GM21381 (cell line): ENCODE data around the gene ABHD14A.

Source experiments
- ATAC-seq: cut with Tn5 transposase; IDR thresholded peaks from one replicate; pipeline ENCODE4 v1.9.1; 2021; ENCODE audit warnings: mild to moderate bottlenecking, moderate library complexity; ENCODE audit not compliant: unreplicated experiment

Gene ABHD14A

DNA sequence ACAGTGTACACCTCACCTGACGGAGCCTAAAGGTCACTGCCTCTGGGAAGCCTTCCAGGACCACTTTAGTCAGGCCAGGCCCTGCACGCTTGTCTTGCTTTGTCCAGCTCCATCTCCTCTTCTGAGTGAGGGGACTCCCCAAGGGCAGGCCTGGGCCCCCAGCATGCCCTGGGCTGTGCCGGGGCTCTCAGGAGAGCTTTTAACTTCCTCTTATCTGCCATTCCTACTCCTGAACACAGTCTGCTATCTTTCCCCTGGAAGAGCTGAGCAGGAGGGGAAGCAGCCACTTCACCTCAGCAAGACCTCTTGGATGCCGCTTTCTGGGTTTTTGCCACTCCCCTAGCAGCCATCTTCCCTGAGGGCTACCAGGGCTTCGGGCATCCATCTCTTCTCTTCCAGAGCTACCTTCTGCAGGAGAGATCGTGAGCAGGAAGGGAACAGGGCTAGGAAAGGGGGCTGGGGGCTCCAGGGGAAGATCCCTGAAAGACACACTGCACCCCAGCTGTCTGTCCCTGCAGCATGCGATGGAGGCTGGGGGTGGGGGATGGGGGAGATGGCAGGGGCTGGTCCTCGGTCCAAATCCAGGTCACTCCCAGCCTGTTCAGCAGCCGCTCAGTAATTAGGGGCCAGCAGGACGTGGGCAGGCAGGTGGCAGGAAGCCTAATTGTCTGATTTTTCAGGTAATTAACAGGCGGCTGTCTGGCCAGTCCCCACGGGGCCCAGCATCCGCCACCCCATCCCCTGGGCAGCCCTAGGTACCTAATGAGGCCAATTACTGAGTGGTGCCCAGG lies 40.8 kb downstream of the ABHD14A start:
- ATAC-seq = no peak

DNA sequence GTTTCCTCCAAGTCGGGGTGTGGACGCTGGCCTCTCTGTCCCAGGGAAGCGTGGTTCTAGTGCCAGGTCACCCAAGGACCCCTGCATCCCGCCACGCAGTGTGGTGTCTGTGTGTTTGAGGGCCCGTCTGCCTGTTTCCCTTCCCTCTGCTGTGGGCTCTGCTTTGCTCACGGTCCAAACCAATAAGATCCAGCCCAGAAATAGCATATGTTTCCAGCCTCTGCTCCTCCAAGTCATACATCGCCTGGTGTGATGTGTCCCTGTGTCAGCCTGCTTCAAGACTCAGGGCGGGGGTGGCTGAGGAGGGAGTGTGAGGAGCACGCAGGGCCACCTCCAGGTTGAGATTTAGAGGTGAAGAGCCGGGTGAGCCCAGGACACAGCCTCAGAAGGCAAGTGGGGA lies 42.7 kb downstream of the ABHD14A start:
- no peak for ATAC-seq

DNA sequence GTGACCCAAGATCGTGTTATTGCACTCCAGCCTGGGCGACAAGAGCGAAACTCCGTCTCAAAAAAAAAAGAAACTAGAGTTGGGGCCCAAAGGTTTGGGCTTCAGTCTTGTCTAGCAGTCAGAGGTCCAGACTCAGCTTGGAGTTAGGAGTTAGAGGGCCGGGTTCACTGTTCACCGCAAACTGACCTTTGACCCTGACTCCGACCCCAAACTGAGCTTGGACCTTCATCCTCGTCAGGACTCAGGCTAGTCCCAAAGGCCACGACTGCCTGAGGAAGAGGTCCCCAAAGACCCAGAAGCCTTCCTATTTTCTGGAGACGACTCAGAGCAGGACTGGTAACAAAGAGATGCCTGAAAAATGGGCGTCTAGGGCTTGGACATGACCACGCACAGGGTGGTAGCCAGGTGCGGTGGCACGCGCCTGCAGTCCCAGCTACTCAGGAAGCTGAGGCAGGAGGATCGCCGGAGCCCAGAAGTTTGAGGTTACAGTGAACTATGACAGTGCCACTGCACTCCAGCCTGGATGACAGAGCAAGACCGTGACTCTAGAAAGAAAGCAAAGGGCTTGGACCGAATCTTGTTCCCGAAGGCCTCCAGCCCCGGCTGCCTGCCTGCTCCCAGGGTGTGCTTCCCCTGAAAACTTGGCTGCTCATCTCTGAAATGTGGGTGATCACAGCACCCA lies 43.6 kb downstream of the ABHD14A start:
- ATAC-seq = no peak

DNA sequence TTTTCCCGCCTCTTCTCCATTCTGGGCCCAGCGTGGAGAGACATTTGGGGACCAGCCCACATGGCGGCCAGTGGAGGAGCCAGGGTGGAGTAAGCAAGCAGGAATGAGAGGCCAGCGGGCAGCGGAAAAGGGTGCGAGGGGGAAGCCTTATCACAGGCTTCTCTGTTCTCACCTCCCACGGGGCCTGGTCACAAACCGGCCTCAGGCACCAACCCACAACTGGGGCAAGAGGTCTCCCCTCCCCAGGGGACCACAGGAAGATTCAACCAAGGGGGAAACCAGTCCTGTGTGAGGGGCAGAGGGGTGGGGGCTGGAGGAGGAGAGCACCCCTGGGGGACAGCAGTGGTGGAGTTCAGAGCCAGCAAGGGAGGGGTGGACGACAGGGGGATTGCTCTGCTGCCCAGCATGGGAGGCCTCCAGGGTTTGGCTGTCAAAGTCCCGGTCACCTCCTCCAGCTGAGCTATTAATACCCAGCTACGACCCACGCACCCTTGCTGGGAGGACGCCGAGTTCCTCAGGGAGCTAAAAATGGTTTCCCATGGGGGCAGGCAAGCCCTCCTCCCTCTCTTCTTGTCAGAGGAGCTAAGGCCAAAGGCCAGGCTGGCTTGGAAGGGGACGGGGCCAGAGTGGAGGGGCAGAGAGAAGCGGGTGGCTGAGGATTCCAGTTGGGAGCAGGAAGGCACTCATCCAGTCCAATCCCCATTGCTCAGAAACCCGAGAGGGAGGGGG lies 44.7 kb downstream of the ABHD14A start:
- no peak for ATAC-seq

DNA sequence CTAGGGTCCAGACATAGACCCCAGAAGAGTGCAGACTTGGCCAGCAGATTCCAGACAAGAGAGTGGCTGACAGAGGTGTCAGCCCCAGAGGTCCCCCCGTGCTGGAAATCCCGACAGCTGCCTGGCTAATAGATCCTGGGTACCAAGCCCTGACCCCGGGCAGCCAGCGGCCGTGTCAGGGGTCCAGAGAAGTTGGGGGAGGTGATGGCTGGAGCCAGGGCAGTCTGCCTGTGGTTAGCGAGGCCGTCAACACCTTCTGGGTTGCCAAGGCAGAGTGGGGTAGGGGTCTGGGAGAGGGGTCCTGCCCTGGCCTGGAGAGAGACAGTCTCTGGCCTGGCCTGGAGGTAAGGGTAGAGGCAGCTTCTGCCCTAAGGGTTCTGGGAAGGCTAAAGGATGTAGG lies 45.9 kb downstream of the ABHD14A start:
- no peak for ATAC-seq

DNA sequence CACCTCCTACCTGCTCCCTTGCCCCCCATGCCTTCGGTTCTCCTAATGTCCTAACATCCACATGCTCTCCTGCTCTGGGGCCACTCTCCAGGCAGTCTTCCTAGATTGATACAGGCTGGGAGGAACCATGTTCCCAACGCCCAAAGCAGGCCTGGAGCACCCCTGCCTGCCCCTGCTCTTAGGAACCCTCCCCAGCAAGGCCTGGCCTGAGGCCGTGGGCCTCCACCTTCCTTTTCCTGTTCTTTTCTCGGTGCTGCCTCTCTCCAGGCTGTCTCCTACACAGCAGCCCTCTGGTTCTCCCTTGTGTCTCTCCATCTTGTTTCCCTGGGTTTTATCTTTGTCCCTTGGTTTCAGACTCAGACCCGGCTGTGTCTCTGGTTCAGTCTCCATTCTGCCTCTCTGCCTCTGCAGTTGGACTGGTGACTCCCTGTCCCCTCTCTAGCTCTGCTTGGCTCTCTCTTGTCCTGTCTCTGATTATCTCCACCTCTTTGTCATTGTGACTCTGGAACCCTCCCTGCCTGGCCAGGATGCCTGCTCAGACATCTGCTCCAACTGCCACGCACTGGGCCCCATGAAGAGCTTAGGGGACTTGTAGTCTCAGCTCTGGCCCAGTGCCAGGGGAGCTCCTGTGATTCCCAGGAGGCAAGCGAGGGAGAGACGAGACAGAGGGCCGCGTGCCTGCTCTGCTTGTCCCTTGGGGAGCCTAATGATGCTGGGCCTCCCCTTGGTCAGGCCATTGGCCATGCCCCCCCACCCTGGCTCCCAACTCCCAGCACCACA lies 46.8 kb downstream of the ABHD14A start:
- ATAC-seq = no peak

DNA sequence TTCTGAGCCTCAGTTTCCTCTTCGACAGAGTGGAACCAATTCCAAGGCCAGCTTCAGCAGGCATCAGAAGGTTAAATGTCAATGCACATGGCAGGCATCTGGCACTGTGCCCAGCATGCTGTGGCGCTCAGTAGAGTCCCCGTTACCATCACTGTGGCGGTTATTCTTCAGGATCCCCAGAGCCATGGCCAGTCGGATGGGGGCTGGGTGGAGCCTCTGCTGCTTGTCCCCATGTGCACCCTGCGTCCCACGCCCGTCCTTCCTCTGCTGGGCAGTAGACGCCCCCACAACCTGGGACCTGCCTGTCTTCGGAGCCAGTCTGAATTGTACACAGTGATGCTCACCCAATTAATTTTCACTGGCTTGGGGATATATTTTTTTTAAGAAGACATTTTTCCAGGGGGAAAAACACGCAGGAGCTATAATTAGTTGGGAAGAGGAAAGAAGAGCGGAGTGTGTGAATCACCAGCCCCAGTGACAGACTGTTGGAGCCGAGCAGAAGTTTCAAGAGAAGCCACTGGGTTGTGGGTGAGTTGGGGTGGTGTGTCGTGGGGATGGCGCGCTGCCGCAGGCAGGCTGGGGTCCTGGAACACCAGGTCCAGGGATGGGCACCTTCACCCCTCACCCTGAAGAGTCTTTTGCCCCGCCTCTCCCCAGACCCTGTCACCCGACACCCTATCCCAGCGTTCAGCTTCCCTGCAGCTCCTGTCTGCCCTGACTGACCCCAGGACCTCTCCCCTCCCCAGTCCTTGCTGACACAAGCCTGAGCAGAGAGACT lies 47.6 kb downstream of the ABHD14A start:
- ATAC-seq = no peak

DNA sequence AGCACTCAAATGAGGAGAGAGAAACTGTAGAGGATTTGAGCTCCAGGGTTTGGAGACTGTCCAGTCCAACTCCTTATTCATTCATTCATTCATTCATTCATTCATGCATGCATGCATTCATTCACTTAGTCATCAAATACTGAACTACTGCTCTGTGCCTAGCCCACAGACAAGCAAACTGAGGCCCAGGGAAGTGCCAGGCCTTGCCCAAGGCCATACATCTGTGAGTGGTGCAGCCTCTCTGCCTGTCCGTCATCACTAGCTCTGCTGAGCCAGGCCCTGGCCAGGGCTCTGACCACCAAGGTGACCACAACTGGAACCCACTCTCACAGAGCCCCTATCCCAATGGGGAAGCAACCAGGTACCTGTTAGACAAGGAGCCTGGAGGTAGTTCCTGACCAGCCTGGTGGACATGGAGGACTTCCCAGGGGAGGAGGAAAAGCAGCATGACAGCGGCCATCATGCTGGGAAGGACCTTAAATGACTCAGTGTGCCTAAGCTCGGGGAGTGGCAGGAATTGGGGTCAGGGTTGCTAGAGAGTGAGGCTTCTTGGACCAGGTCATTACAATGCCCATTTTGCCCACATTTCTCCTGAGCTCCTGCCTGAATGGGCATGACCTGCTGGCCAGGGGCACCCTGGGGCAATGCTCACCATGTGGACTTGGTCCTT lies 48.4 kb downstream of the ABHD14A start:
- ATAC-seq = no peak

DNA sequence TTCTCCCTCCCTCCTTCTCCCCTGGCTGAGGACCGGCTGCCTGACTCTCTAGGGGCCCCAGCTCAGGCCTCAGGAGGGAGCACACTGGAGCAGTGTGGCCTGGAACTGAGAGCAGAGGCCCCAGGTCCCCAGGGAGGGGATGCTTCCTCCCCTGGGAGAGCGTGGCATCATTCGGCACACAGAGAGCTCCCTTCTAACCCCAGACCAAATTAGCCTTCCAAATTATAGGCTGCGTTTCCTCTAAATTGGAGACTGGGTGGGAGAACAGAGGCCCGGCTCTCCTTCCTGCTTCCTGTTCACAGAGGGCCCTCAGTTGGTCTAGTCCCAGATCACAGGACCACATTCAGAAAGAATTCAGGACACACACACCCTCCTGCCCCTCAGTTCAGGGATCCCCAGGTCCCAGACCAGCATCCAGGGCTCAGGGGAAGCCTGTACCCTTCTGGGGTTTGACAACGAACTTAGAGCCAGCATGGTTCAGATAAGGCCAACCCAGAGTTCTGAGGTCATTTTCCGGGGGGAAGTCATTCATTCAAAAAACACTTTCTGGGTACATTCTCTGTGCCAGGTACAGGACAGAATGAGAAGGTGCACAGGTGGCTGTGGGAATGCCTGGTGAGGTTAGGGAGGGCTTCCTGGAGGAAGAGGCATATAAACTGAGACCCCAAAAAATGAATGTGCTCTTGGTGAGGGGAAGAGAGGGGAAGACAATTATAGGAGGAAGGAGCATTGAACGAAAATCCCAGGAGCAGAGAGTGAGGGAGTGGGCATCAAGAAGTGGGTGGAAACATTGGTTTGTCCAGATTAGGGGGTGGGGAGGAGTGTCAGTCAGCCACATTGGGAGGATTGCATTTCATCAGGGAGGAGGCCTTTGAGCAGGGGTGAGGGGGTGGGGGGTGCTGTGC lies 49.2 kb downstream of the ABHD14A start:
- peak; percentile 49 for ATAC-seq

DNA sequence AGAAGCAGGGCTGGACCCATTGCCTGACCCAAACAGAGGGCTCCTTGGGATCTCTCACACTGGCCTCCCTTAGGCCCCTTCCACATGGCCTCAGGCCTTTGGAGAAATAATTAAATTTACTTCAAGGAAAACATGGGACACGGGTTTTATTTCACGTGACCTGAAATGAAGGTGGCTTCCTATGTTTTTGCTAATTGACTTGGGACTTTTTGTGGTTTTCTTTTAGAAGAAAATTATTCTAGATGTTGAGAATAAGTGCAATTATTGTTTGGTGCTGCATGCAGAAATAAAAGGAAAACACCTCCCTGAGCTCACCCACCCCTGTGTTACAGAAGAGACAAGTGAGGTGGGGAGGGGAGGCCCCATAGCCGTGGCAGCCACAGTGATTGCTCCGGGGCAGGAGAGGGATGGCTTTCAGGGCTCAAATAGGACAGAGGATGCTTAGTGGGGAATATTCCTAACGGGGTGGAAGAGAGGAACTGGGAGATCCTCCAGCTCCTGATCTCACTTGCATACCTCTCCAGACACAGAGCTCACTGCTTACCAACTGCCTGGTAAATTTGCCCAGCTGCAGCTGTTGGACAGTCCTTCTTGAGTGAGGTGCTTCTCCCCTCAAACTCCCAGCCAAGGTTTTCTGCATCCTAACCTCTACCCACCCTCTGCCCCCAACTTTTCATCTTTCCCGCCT lies 50.0 kb downstream of the ABHD14A start:
- no peak for ATAC-seq

DNA sequence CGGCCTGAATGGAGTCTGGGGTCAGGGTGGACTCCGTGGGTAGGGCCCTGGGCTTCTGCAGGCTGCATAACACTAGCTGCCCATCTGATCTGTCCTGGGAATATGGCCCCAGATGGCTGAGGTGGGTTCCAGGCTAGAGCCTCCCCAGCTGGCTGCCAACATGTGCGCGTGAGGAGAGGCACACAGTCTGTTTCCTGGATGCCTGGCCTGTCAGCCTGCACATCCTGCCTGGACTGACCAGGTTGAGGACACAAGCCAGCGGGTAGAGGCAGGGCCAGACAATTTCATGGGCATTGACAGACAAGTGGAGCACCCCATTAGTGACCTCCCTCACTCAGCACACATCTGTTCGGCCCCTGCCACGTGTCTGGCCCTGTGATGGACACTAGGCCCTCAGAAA lies 50.6 kb downstream of the ABHD14A start:
- ATAC-seq = no peak

DNA sequence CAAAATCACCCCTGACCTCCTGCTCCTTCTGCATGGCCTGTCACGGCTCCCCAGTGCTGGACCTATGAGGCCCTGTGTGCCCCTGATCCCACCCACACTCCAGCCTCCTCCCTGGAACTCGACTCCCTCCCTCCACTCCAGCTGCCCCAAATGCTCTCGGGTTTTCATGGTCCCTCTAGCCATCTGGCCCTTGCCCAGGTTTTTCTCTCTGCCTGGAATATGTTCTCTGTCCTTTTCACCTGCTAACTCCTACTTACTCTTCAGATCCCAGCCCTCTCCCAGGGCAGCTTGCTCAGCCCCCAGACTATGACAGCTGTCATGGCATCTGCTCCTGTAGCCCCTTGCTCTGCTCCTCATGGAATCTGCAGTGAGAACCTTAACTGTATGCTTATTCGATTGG lies 51.2 kb downstream of the ABHD14A start:
- ATAC-seq = no peak

DNA sequence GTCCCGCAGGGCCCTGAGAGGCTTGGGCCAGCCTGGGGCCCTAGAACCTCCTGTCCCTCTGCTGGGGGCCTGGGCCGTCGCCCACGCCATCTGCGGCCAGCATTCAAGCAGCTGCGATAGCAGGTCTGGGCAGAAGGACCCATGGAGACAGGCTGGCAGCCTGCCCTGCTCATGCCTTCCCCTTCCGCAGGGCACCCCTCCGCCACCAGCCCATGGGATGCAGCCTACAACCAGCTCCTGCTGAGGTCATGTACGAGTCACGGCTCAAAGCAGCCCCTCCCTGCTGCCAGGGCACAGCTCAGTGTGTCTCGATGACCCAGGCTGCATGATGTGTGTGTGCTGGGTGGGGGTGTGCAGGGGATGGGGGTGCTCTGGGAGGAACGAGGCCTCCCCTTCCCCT lies 53.7 kb downstream of the ABHD14A start:
- no peak for ATAC-seq

DNA sequence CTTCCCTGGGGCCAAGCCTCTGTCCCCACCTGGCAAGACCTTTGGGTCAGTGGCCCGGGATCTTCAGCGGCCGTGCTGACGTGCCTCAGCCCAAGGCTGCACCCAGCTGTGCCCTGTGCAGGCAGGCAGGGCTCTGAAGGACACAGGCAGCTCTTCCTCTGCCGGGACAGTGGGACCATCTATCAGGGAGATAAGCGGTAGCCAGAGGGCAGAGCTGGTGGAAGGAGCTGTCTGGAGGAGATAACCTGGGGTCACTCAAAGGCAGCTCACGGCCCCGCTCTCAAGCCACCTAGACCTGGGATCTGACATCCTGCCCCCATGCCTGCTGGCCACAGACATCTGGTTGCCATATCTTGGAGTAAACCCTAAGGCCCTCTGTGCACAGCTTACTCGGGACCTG lies 54.2 kb downstream of the ABHD14A start:
- ATAC-seq = no peak

DNA sequence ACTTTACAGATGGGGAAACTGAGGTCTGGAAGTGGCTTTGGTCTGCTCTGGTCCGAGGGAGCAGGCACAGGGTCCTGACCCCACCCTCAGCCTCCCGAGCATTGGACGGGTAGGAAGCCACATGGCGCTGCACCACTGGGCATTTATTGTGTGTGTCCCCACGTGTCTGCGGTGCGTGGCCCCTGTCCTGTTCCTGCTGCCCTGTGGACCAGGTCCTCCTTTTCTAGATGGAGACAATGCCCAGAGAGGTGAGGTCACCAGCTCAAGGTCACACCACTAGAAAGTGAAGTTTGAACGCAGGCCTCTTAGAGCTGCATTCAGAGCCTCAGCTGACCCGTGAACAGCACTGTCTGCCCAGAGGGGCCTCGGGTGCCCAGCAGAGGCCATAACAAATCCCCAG lies 54.7 kb downstream of the ABHD14A start:
- ATAC-seq = no peak
